ENCODE measurements around the gene ENPP1.

Gene ENPP1

DNA sequence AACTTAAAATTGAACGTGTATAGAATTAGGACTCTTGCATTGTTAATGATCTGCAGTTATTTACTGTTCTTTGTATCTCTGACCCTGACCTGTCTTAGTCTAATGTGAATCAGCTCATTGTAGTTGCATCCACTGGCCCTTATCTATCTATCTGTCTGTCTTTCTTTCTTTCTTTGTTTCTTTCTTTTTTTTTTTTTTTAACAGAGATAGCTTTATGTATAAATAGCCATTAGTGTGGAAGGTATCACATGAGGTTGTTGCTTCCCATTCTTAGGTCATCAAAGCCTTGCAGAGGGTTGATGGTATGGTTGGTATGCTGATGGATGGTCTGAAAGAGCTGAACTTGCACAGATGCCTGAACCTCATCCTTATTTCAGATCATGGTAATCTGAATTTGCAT is 59.9 kb downstream of the ENPP1 start:
- in situ Hi-C loops (cut with MboI; ENCODE audit: low sequenced_read_pairs), result no loop called here

- in situ Hi-C loops (cut with MboI; ENCODE audit: low sequenced_read_pairs), result no loop called here
Measured at GRCh38 chr6:131868836-131869235, 61.0 kb downstream of the ENPP1 start.

DNA sequence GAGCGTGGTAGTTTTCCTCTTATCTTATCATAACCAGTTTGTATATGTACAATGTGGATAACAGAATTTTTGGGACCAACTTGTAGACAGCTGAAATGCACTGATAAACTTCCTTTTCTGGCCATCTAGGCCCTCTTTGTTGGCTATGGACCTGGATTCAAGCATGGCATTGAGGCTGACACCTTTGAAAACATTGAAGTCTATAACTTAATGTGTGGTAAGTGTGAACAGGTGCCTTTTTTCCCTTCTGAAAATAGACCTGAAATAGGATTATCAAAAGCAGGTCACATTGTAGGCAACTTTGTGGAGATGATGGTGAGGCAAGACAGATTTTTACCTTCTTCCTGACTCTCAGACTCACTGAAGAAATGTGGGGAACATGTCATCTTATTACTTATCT is 67.8 kb downstream of the ENPP1 start:
- in situ Hi-C loops (cut with MboI; ENCODE audit: low sequenced_read_pairs), result no loop called here

DNA sequence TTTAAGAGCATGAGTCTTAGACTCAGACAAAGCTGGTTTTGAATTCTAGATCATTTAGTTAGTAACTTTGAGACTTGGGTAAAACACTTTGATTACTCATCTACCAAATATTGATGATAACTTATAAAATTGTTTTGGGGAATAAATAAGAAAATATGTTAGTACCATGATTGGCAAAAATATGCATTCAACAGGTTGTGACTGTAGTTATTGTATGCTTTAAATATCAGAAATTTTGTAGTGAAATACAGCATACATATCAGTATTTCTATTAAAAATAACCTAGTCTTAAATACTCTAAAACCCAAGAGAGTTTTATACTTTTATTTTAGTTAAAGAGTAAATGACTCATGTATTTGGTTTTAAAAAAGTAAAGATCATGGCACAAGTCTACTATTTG is 68.7 kb downstream of the ENPP1 start:
- in situ Hi-C loops (cut with MboI; ENCODE audit: low sequenced_read_pairs), result no loop called here

DNA sequence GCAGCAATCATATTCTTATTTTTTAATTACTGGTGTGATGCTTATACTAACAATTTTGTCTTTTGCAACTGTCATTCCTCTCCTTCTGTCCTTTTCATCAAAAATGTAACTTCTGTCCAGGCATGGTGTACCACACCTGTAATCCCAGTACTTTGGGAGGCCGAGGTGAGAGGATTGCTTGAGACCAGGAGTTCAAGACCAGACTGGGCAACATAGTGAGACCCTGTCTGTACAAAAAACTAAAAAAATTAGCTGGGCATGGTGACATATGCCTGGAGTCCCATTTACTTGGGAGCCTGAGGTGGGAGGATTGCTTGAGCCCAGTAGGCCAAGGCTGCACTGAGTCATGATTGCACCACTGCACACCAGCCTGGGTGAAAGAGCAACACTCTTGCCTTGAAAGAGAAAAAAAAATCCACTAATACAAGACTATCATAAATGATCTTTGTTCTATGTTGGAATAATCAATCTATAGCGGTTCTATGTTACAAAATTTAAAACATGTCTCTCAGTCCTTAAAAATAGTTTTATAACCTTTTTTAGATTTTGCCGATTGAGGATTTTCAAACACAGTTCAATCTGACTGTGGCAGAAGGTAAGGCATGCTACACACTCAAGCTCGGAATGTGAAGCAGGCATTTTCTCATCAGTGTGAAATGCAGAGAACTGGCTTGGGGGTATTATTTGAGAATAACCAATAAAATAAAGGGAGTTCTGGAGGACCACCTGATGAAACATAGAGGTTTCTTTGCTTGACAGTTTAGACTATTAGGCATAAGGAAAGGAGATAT is 70.4 kb downstream of the ENPP1 start:
- in situ Hi-C loops (cut with MboI; ENCODE audit: low sequenced_read_pairs), result no loop called here

GRCh38 chr6:131883016-131883415 is 75.2 kb downstream of the ENPP1 start:
- in situ Hi-C loops (cut with MboI; ENCODE audit: low sequenced_read_pairs), result no loop called here

DNA sequence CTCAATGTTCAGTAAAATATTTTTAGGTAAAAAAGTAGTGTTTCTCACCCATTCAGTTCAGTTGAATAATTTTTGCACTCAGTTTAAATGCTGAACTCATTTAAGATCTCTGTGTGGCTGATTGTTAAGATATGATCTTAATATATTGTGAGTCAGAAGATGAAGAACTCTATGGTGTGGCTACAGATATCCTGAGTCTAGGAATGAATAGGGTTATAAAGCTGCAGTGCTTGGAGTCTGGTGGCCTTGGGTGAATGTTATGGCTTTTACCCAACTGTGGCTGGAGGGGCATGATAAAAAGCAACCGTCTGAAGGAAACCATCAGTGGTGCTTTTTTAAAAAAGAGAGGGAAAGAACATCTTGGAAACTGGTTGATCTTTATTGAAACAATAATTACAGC is 77.4 kb downstream of the ENPP1 start:
- in situ Hi-C loops (cut with MboI; ENCODE audit: low sequenced_read_pairs), result no loop called here

DNA sequence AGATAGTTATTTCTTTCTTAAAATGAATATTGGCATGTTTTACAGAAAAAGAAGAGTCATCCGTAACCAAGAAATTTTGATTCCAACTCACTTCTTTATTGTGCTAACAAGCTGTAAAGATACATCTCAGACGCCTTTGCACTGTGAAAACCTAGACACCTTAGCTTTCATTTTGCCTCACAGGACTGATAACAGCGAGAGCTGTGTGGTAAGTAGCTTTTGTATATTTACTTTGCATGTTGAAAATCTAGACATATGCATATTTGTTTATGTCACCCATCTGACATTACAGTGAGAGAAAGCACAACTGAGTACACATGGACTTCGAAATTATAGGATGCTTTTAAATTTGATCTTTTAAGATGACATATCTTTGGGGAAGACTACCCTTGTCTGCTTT is 78.7 kb downstream of the ENPP1 start:
- in situ Hi-C loops (cut with MboI; ENCODE audit: low sequenced_read_pairs), result no loop called here

DNA sequence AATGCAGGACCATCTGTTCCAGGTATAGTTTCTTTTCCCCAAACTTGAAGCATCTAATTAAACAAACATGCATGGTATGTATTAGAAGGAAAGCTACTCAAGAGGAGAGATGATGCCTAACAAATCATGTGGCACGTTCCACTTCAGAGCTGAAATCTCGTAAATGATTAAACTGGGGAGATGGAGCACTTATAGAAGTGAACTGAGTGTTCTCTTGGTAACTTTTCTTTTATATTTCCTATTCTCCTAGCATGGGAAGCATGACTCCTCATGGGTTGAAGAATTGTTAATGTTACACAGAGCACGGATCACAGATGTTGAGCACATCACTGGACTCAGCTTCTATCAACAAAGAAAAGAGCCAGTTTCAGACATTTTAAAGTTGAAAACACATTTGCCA is 82.3 kb downstream of the ENPP1 start:
- in situ Hi-C loops (cut with MboI; ENCODE audit: low sequenced_read_pairs), result no loop called here

GRCh38 chr6:131893198-131893597 is 85.4 kb downstream of the ENPP1 start:
- in situ Hi-C loops (cut with MboI; ENCODE audit: low sequenced_read_pairs), result no loop called here

GRCh38 chr6:131894493-131895424 is 86.9 kb downstream of the ENPP1 start:
- in situ Hi-C loops (cut with MboI; ENCODE audit: low sequenced_read_pairs), result no loop called here

GRCh38 chr6:131897050-131897435 is 89.2 kb downstream of the ENPP1 start:
- in situ Hi-C loops (cut with MboI; ENCODE audit: low sequenced_read_pairs), result no loop called here

GRCh38 chr6:131897621-131898020 is 89.8 kb downstream of the ENPP1 start:
- in situ Hi-C loops (cut with MboI; ENCODE audit: low sequenced_read_pairs), result no loop called here

GRCh38 chr6:131898718-131899117 is 90.9 kb downstream of the ENPP1 start:
- in situ Hi-C loops (cut with MboI; ENCODE audit: low sequenced_read_pairs), result no loop called here

- in situ Hi-C loops (cut with MboI; ENCODE audit: low sequenced_read_pairs), result loop anchor here (25.0 kb wide), 1 partner anchor 312 kb away; no protein-coding TSS in a partner anchor
Measured at GRCh38 chr6:131900231-131900630, 92.4 kb downstream of the ENPP1 start.

DNA sequence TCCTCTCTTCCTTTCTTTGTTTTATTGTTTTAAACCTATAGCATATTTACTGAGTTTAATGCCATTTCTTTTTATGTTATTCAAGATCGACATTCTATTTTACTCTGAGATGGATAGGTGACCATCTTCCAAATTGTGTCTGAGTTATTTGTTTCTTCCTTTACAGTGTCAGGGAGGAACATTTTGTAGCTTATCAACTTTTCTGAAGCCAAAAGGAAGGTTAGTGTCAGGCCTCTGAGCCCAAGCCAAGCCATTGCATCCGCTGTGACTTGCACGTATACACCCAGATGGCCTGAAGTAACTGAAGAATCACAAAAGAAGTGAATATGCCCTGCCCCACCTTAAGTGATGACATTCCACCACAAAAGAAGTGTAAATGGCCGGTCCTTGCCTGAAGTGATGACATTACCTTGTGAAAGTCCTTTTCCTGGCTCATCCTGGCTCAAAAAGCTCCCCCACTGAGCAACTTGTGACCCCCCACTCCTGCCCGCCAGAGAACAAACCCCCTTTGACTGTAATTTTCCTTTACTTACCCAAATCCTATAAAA is 93.6 kb downstream of the ENPP1 start:
- in situ Hi-C loops (cut with MboI; ENCODE audit: low sequenced_read_pairs), result loop anchor here (25.0 kb wide), 1 partner anchor 311 kb away; no protein-coding TSS in a partner anchor

- in situ Hi-C loops (cut with MboI; ENCODE audit: low sequenced_read_pairs), result loop anchor here (25.0 kb wide), 1 partner anchor 309 kb away; no protein-coding TSS in a partner anchor
Measured at GRCh38 chr6:131903734-131904133, 95.9 kb downstream of the ENPP1 start.

- in situ Hi-C loops (cut with MboI; ENCODE audit: low sequenced_read_pairs), result loop anchor here (25.0 kb wide), 1 partner anchor 304 kb away; no protein-coding TSS in a partner anchor
Measured at GRCh38 chr6:131908787-131909186, 101.0 kb downstream of the ENPP1 start.

DNA sequence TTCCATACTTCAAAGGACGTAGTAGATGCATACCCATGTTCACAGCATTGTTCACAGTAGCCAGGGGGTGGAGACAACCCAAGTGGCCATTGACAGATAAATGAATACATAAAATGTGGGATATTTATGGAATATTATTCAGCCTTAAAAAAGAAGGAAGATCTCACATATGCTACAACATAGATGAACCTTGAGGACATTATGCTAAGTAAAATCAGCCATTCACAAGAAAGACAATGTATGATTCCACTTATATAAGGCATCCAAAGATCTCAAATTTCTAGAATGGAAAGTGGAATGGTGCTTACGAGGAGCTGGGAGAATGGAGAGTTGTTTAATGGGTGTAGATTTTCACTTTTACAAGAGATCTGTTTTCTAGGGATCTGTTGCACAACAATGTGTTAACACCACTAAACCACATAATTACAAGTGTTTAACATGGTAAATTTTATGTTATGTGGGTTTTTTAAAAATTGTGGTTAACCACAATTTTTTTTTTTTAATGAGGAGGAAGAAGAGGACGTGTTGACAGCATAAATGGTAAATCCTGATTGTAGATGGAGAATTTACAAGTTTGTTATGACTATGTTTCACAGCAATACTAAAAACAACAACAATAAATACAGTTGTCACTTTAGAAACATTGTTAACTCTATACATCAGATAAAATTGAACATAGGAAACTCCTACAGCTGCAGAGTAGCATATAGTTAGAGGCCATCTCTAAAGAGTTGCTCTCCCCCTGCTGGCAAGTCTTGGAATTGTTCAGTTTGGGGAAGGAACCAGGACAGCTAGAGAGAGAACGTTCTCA is 101.8 kb downstream of the ENPP1 start:
- in situ Hi-C loops (cut with MboI; ENCODE audit: low sequenced_read_pairs), result loop anchor here (25.0 kb wide), 1 partner anchor 303 kb away; no protein-coding TSS in a partner anchor

GRCh38 chr6:131910219-131910589 is 102.4 kb downstream of the ENPP1 start:
- in situ Hi-C loops (cut with MboI; ENCODE audit: low sequenced_read_pairs), result loop anchor here (25.0 kb wide), 1 partner anchor 302 kb away; no protein-coding TSS in a partner anchor

All from HL-60/S4 treated with retinoic acid at 250 ng/mL for 4 days and 3 days (cell line).